Liver (tissue), 9 donors: ENCODE measurements around the gene LEMD1. TPM values are rescaled to one million over a fixed set of nuclear protein-coding genes. Genes with fewer than 3 reads are reported as not detected.

ENCODE experiments used
- DNase-seq: peaks from one replicate; pipeline ENCODE4 v3.0.0-alpha.2; 2017; ENCODE audit warnings: low spot score
- H3K27ac ChIP-seq, 2 donors: one replicate each; pipeline ENCODE4 v1.7.0; 2013; ENCODE audit warnings: inconsistent platforms in 2 of 2, low read length in 2 of 2, control low read depth in 1 of 2, low read depth in 1 of 2, mild to moderate bottlenecking in 1 of 2
- H3K27me3 ChIP-seq, 4 donors: one replicate each; pipeline versions ENCODE4 v1.6.1 to v1.7.0; 2013; ENCODE audit warnings: low read length in 3 of 4, inconsistent platforms in 1 of 4, mild to moderate bottlenecking in 1 of 4, moderate library complexity in 1 of 4; ENCODE audit not compliant: control insufficient read depth in 4 of 4, insufficient read depth in 4 of 4
- H3K36me3 ChIP-seq, 4 donors: one replicate each; pipeline versions ENCODE4 v1.6.1 to v1.7.0; 2013; ENCODE audit warnings: low read length in 3 of 4, mild to moderate bottlenecking in 3 of 4, low read depth in 1 of 4, moderate library complexity in 1 of 4; ENCODE audit not compliant: control insufficient read depth in 4 of 4, insufficient read depth in 3 of 4
- H3K4me1 ChIP-seq, 4 donors: one replicate each; pipeline versions ENCODE4 v1.6.1 to v1.7.0; 2013; ENCODE audit warnings: low read length in 3 of 4, mild to moderate bottlenecking in 3 of 4, moderate library complexity in 1 of 4; ENCODE audit not compliant: control insufficient read depth in 4 of 4, insufficient read depth in 4 of 4
- H3K4me3 ChIP-seq, 3 donors: one replicate each; pipeline versions ENCODE4 v1.6.1 to v1.7.0; 2013; ENCODE audit warnings: low read length in 3 of 3, control low read depth in 1 of 3, low read depth in 1 of 3, mild to moderate bottlenecking in 1 of 3
- H3K9ac ChIP-seq, 2 donors: one replicate each; pipeline ENCODE4 v1.7.0; 2013; ENCODE audit warnings: low read length in 2 of 2, mild to moderate bottlenecking in 2 of 2, moderate library complexity in 2 of 2, control low read depth in 1 of 2, low read depth in 1 of 2
- H3K9me3 ChIP-seq, 4 donors: one replicate each; pipeline versions ENCODE4 v1.6.1 to v1.7.0; 2013; ENCODE audit warnings: low read length in 3 of 4; ENCODE audit not compliant: control insufficient read depth in 4 of 4
- ATF3 ChIP-seq: IDR thresholded peaks from 2 replicates; pipeline ENCODE4 v1.6.1; 2016; ENCODE audit warnings: antibody characterized with exemption
- CTCF ChIP-seq: fragments of 150-350 bp; IDR thresholded peaks from 2 replicates; pipeline ENCODE4 v1.5.1; 2017; ENCODE audit warnings: improper control_type of control experiment, low read depth, low read length; ENCODE audit not compliant: missing input control
- EGR1 ChIP-seq, 2 donors: IDR thresholded peaks; 2 replicates each; pipeline ENCODE4 v1.6.1; 2016 to 2018; ENCODE audit warnings: antibody characterized with exemption in 2 of 2, low read depth in 2 of 2
- FOXA1 ChIP-seq: IDR thresholded peaks from 2 replicates; pipeline ENCODE4 v1.6.1; 2016; ENCODE audit warnings: antibody characterized with exemption
- FOXA2 ChIP-seq: IDR thresholded peaks from 2 replicates; pipeline ENCODE4 v1.6.1; 2016; ENCODE audit warnings: antibody characterized with exemption
- GABPA ChIP-seq, 2 donors: IDR thresholded peaks in 1 of 2; conservative IDR thresholded peaks in 1 of 2; 2 replicates each; pipeline ENCODE4 v1.6.1; 2016; ENCODE audit warnings: antibody characterized with exemption in 2 of 2, mild to moderate bottlenecking in 1 of 2, moderate library complexity in 1 of 2
- HNF4A ChIP-seq, 2 donors: conservative IDR thresholded peaks; 2 replicates each; pipeline ENCODE4 v1.6.1; 2016; ENCODE audit warnings: antibody characterized with exemption in 2 of 2, mild to moderate bottlenecking in 2 of 2
- JUND ChIP-seq, 2 donors: IDR thresholded peaks; 2 replicates each; pipeline ENCODE4 v1.6.1; 2016; ENCODE audit warnings: antibody characterized with exemption in 2 of 2
- MAX ChIP-seq: IDR thresholded peaks from 2 replicates; pipeline ENCODE4 v1.6.1; 2016; ENCODE audit warnings: antibody characterized with exemption
- NR2F2 ChIP-seq: IDR thresholded peaks from 2 replicates; pipeline ENCODE4 v1.6.1; 2016; ENCODE audit warnings: antibody characterized with exemption
- RAD21 ChIP-seq, 2 donors: IDR thresholded peaks; 2 replicates each; pipeline ENCODE4 v1.6.1; 2016; ENCODE audit warnings: antibody characterized with exemption in 2 of 2, mild to moderate bottlenecking in 2 of 2
- REST ChIP-seq: IDR thresholded peaks from 2 replicates; pipeline ENCODE4 v1.6.1; 2016; ENCODE audit warnings: antibody characterized with exemption, mild to moderate bottlenecking
- RXRA ChIP-seq, 2 donors: IDR thresholded peaks; 2 replicates each; pipeline ENCODE4 v1.6.1; 2017 to 2018; ENCODE audit warnings: antibody characterized with exemption in 2 of 2, mild to moderate bottlenecking in 1 of 2
- SP1 ChIP-seq: IDR thresholded peaks from 2 replicates; pipeline ENCODE4 v1.6.1; 2018; ENCODE audit warnings: antibody characterized with exemption, mild to moderate bottlenecking
- TAF1 ChIP-seq: conservative IDR thresholded peaks from 2 replicates; pipeline ENCODE4 v1.6.1; 2016; ENCODE audit warnings: antibody characterized with exemption, mild to moderate bottlenecking
- YY1 ChIP-seq: IDR thresholded peaks from 2 replicates; pipeline ENCODE4 v1.6.1; 2016; ENCODE audit warnings: antibody characterized with exemption, mild to moderate bottlenecking
- ZBTB33 ChIP-seq: IDR thresholded peaks from 2 replicates; pipeline ENCODE4 v1.6.1; 2016; ENCODE audit warnings: antibody characterized with exemption
- WGBS: extraction: QIAGEN DNeasy Blood & Tissue Kit; methylation state at CpG from one replicate; pipeline ENCODE4 v1.1.7; 2013; 5-methylcytosine and 5-hydroxymethylcytosine counted together
- polyA plus RNA-seq, 2 donors: library from polyadenylated mRNA; stranded (reverse) in 1 of 2; unstranded in 1 of 2; fragments of 200-250 nt in 1 of 2; fragments of >200 nt in 1 of 2; fragmentation: Nextera tagmentation in 1 of 2; extraction: Ambion mirVana in 1 of 2; gene quantifications; one replicate each; pipeline versions ENCODE4 v1.2.1 to v1.2.3, GENCODE V29; 2013 to 2015
- total RNA-seq, 2 donors: library from RNA; depleted of rRNA; stranded (reverse); fragments of >200 nt; gene quantifications; one replicate each; pipeline ENCODE4 v1.2.3, GENCODE V29; 2014
- donor health status: healthy.
- donor health status: healthy.
- donor health status: healthy.
- donor health status: healthy.
- donor health status: healthy.

LEMD1 gene
- total and polyA plus RNA-seq, 4 donors, result not detected

GRCh38 chr1:205343431-205344065 is 78.3 kb downstream of the LEMD1 start:
- 8% methylated on average over 63 of the region's 63 CpGs for WGBS
- Histone ChIP-seq H3K9me3 (no peaks in the 10 kb centered on the region), H3K36me3 (no peaks in the 10 kb centered on the region), H3K27me3 (peaks cover 3 to 19% (median 12%) of the 10 kb centered on the region in 4 donors), H3K4me3 (peak overlapping the region in 1 of 3 donors; percentile 20), H3K9ac (no peak overlapping the region), H3K27ac (no peak overlapping the region), H3K4me1 (peaks cover 3 to 10% (median 8%) of the 10 kb centered on the region in 4 donors)
- DNase-seq, result no peak
- TF ChIP-seq FOXA1, result no peak
- no peak for TF ChIP-seq HNF4A (conservative IDR thresholded peaks at IDR 0.05)
- TF ChIP-seq SP1, result no peak
- no peak for TF ChIP-seq JUND (IDR thresholded peaks at IDR 0.05)
- TF ChIP-seq EGR1 (IDR thresholded peaks at IDR 0.05; ENCODE audit: low read depth in 2 of 2), result no peak
- TF ChIP-seq RXRA (IDR thresholded peaks at IDR 0.05), result no peak
- TF ChIP-seq FOXA2, result no peak
- TF ChIP-seq CTCF, result no peak
- no peak for TF ChIP-seq NR2F2
- no peak for TF ChIP-seq MAX
- no peak for TF ChIP-seq TAF1
- no peak for TF ChIP-seq ATF3
- no peak for TF ChIP-seq GABPA (IDR thresholded peaks at IDR 0.05 in 1 of 2, conservative IDR thresholded peaks at IDR 0.05 in 1 of 2)
- no peak for TF ChIP-seq YY1
- TF ChIP-seq REST, result no peak
- TF ChIP-seq ZBTB33, result no peak
- TF ChIP-seq RAD21 (IDR thresholded peaks at IDR 0.05), result no peak
